Neuronal stem cell (in vitro differentiated cells): Measurements from ENCODE around the gene FAR2.

Experiments
- DNase-seq: peaks from one replicate; pipeline ENCODE4 v3.0.0-alpha.2; 2013; ENCODE audit warnings: low spot score
- H2AFZ ChIP-seq: one replicate; pipeline ENCODE4 v1.6.1; 2013; ENCODE audit warnings: mild to moderate bottlenecking, low read length, inconsistent platforms
- H2AK5ac ChIP-seq: 2 replicates; pipeline ENCODE4 v1.6.1; 2013; ENCODE audit warnings: low read depth, mild to moderate bottlenecking, inconsistent platforms, low read length, moderate library complexity, mixed read lengths
- H2BK120ac ChIP-seq: 2 replicates; pipeline ENCODE4 v1.6.1; 2013; ENCODE audit warnings: low read depth, mild to moderate bottlenecking, inconsistent platforms, low read length, moderate library complexity, mixed read lengths
- H2BK12ac ChIP-seq: one replicate; pipeline ENCODE4 v1.6.1; 2013; ENCODE audit warnings: low read length, inconsistent platforms
- H2BK15ac ChIP-seq: 2 replicates; pipeline ENCODE4 v1.6.1; 2013; ENCODE audit warnings: mild to moderate bottlenecking, low read length, inconsistent platforms, mixed read lengths
- H2BK5ac ChIP-seq: one replicate; pipeline ENCODE4 v1.6.1; 2013; ENCODE audit warnings: inconsistent platforms, mild to moderate bottlenecking, low read length, moderate library complexity
- H3K14ac ChIP-seq: one replicate; pipeline ENCODE4 v1.6.1; 2013; ENCODE audit warnings: low read length, inconsistent platforms
- H3K18ac ChIP-seq: 2 replicates; pipeline ENCODE4 v1.6.1; 2013; ENCODE audit warnings: low read length, inconsistent platforms
- H3K23ac ChIP-seq: 2 replicates; pipeline ENCODE4 v1.6.1; 2013; ENCODE audit warnings: low read depth, mild to moderate bottlenecking, mixed read lengths, low read length, inconsistent platforms; ENCODE audit not compliant: poor library complexity
- H3K27ac ChIP-seq: replicated peaks from 3 replicates; pipeline ENCODE4 v1.5.1; 2013; ENCODE audit warnings: low read length, inconsistent platforms
- H3K27me3 ChIP-seq, 3 experiments: 2 replicates each; pipeline ENCODE4 v1.6.1; 2013; ENCODE audit warnings: low read length in 3 of 3, mild to moderate bottlenecking in 2 of 3, inconsistent platforms in 1 of 3, low read depth in 1 of 3, mixed read lengths in 1 of 3, moderate library complexity in 1 of 3; ENCODE audit not compliant: control insufficient read depth in 3 of 3, insufficient read depth in 3 of 3
- H3K36me3 ChIP-seq, 2 donors: replicated peaks in 1 of 2; 2 replicates each; pipeline ENCODE4 v1.6.1; 2013; ENCODE audit warnings: low read length in 2 of 2; ENCODE audit not compliant: control insufficient read depth in 2 of 2, insufficient read depth in 2 of 2
- H3K4ac ChIP-seq: 2 replicates; pipeline ENCODE4 v1.6.1; 2013; ENCODE audit warnings: inconsistent platforms, mild to moderate bottlenecking, low read length, moderate library complexity
- H3K4me1 ChIP-seq, 2 donors: 1 replicate in 1 of 2; 2 replicates in 1 of 2; pipeline ENCODE4 v1.6.1; 2013; ENCODE audit warnings: low read length in 2 of 2, low read depth in 1 of 2; ENCODE audit not compliant: control insufficient read depth in 2 of 2, insufficient read depth in 1 of 2
- H3K4me2 ChIP-seq: one replicate; pipeline ENCODE4 v1.6.1; 2013; ENCODE audit warnings: mild to moderate bottlenecking, low read length, inconsistent platforms; ENCODE audit not compliant: insufficient read depth, poor library complexity, severe bottlenecking
- H3K4me3 ChIP-seq, 2 donors: 2 replicates each; pipeline ENCODE4 v1.5.1; 2013; ENCODE audit warnings: low read length in 2 of 2, mild to moderate bottlenecking in 2 of 2, inconsistent platforms in 1 of 2, moderate library complexity in 1 of 2
- H3K79me1 ChIP-seq: one replicate; pipeline ENCODE4 v1.6.1; 2013; ENCODE audit warnings: low read depth, mild to moderate bottlenecking, inconsistent platforms, low read length, moderate library complexity
- H3K9ac ChIP-seq: one replicate; pipeline ENCODE4 v1.6.1; 2013; ENCODE audit warnings: mild to moderate bottlenecking, low read depth, low read length, inconsistent platforms; ENCODE audit not compliant: poor library complexity
- H3K9me3 ChIP-seq, 2 donors: replicated peaks in 1 of 2; 2 replicates each; pipeline versions ENCODE3 to v1.6.1; 2013; ENCODE audit warnings: low read length in 2 of 2, mild to moderate bottlenecking in 2 of 2, inconsistent platforms in 1 of 2, low read depth in 1 of 2, mixed read lengths in 1 of 2, moderate library complexity in 1 of 2; ENCODE audit not compliant: control insufficient read depth in 2 of 2, insufficient read depth in 1 of 2
- H4K8ac ChIP-seq: one replicate; pipeline ENCODE4 v1.6.1; 2013; ENCODE audit warnings: low read depth, mild to moderate bottlenecking, inconsistent platforms, low read length, moderate library complexity
- H4K91ac ChIP-seq: one replicate; pipeline ENCODE4 v1.6.1; 2013; ENCODE audit warnings: low read length, low read depth, mild to moderate bottlenecking, inconsistent platforms; ENCODE audit not compliant: poor library complexity
- WGBS, 2 donors: extraction: QIAGEN DNeasy Blood & Tissue Kit; methylation state at CpG; one replicate each; pipeline ENCODE4 v1.1.7; 2013; ENCODE audit warnings: missing lambda C conversion rate in 2 of 2, mixed read lengths in 1 of 2; ENCODE audit not compliant: insufficient read length in 2 of 2, insufficient replicate concordance in 1 of 2; ENCODE audit errors: extremely low coverage in 2 of 2; 5-methylcytosine and 5-hydroxymethylcytosine counted together

The FAR2 gene

GRCh38 chr12:29223956-29224543, 75.0 kb downstream of the FAR2 start:
- no peak overlapping the region for H2AFZ ChIP-seq
- H3K4me2 ChIP-seq, result no peak overlapping the region
- no peak overlapping the region for H3K4ac ChIP-seq
- H3K36me3 ChIP-seq, result no peaks in the 10 kb centered on the region
- no peak overlapping the region for H3K9ac ChIP-seq
- H2AK5ac ChIP-seq, result no peak overlapping the region
- no peak overlapping the region for H3K14ac ChIP-seq
- no peak overlapping the region for H2BK120ac ChIP-seq
- no peaks in the 10 kb centered on the region for H3K9me3 ChIP-seq
- H3K4me1 ChIP-seq, result no peaks in the 10 kb centered on the region
- no peak overlapping the region for H2BK5ac ChIP-seq
- H2BK15ac ChIP-seq, result no peak overlapping the region
- H3K79me1 ChIP-seq, result no peaks in the 10 kb centered on the region
- H3K27ac ChIP-seq, result no peak overlapping the region
- H4K8ac ChIP-seq, result no peak overlapping the region
- no peak overlapping the region for H3K18ac ChIP-seq
- no peak overlapping the region for H3K23ac ChIP-seq
- H3K4me3 ChIP-seq, result no peak overlapping the region
- H3K27me3 ChIP-seq, result no peaks in the 10 kb centered on the region
- no peak overlapping the region for H4K91ac ChIP-seq
- no peak overlapping the region for H2BK12ac ChIP-seq
- no CpG with 5 or more reads among the region's 2 CpGs for WGBS, 2 donors
- no peak for DNase-seq

- H3K4ac ChIP-seq, result no peak overlapping the region
- no peak overlapping the region for H3K27ac ChIP-seq
- no peak overlapping the region for H4K91ac ChIP-seq
- no peaks in the 10 kb centered on the region for H3K4me1 ChIP-seq
- no peak overlapping the region for H3K14ac ChIP-seq
- no peaks in the 10 kb centered on the region for H3K36me3 ChIP-seq
- no peak overlapping the region for H2BK12ac ChIP-seq
- 100% methylated on average over 1 of the region's 4 CpGs; no CpG with 5 or more reads in 1 of the 2 donors for WGBS, 2 donors
- H4K8ac ChIP-seq, result no peak overlapping the region
- H3K23ac ChIP-seq, result no peak overlapping the region
- no peaks in the 10 kb centered on the region for H3K79me1 ChIP-seq
- no peak overlapping the region for H3K4me2 ChIP-seq
- H3K4me3 ChIP-seq, result no peak overlapping the region
- H3K9me3 ChIP-seq, result no peaks in the 10 kb centered on the region
- no peak for DNase-seq
- H2BK15ac ChIP-seq, result no peak overlapping the region
- no peak overlapping the region for H2AK5ac ChIP-seq
- no peak overlapping the region for H2BK5ac ChIP-seq
- no peak overlapping the region for H3K18ac ChIP-seq
- H3K27me3 ChIP-seq, result no peaks in the 10 kb centered on the region
- H3K9ac ChIP-seq, result no peak overlapping the region
- no peak overlapping the region for H2BK120ac ChIP-seq
- no peak overlapping the region for H2AFZ ChIP-seq
Observed at GRCh38 chr12:29224572-29224971, 75.5 kb downstream of the FAR2 start.

GRCh38 chr12:29225834-29226233, 76.8 kb downstream of the FAR2 start:
- Histone ChIP-seq H3K4me3 (no peak overlapping the region), H2BK12ac (no peak overlapping the region), H3K18ac (no peak overlapping the region), H3K23ac (no peak overlapping the region), H4K8ac (no peak overlapping the region), H3K27me3 (no peaks in the 10 kb centered on the region), H2BK15ac (no peak overlapping the region), H2AFZ (no peak overlapping the region), H3K4me1 (no peaks in the 10 kb centered on the region), H3K79me1 (no peaks in the 10 kb centered on the region), H3K14ac (no peak overlapping the region), H2AK5ac (no peak overlapping the region), H2BK5ac (no peak overlapping the region), H3K9me3 (no peaks in the 10 kb centered on the region), H3K27ac (no peak overlapping the region), H3K4me2 (no peak overlapping the region), H3K4ac (no peak overlapping the region), H3K9ac (no peak overlapping the region), H2BK120ac (no peak overlapping the region), H3K36me3 (no peaks in the 10 kb centered on the region), H4K91ac (no peak overlapping the region)
- no peak for DNase-seq
- no CpG with 5 or more reads among the region's 2 CpGs for WGBS, 2 donors

GRCh38 chr12:29226616-29227015, 77.5 kb downstream of the FAR2 start:
- H3K9me3 ChIP-seq, result no peaks in the 10 kb centered on the region
- no peak overlapping the region for H3K18ac ChIP-seq

More at GRCh38 chr12:29226616-29227015, 77.5 kb downstream of the FAR2 start:
- Histone ChIP-seq H3K4me3 (no peak overlapping the region), H4K91ac (no peak overlapping the region), H3K14ac (no peak overlapping the region), H3K4me2 (no peak overlapping the region), H2AK5ac (no peak overlapping the region), H3K27me3 (no peaks in the 10 kb centered on the region), H2BK5ac (no peak overlapping the region), H3K4me1 (no peaks in the 10 kb centered on the region), H3K9ac (no peak overlapping the region), H3K4ac (no peak overlapping the region), H2BK120ac (no peak overlapping the region), H4K8ac (no peak overlapping the region), H2BK12ac (no peak overlapping the region), H3K79me1 (no peaks in the 10 kb centered on the region), H3K27ac (no peak overlapping the region), H3K36me3 (no peaks in the 10 kb centered on the region), H3K23ac (no peak overlapping the region), H2AFZ (no peak overlapping the region), H2BK15ac (no peak overlapping the region)
- DNase-seq, result no peak
